Measurements from ENCODE around the gene TBC1D4.
A peak's percentile ranks its signal among the peaks of the same experiment; 100 is the strongest.

The TBC1D4 gene, protein sequence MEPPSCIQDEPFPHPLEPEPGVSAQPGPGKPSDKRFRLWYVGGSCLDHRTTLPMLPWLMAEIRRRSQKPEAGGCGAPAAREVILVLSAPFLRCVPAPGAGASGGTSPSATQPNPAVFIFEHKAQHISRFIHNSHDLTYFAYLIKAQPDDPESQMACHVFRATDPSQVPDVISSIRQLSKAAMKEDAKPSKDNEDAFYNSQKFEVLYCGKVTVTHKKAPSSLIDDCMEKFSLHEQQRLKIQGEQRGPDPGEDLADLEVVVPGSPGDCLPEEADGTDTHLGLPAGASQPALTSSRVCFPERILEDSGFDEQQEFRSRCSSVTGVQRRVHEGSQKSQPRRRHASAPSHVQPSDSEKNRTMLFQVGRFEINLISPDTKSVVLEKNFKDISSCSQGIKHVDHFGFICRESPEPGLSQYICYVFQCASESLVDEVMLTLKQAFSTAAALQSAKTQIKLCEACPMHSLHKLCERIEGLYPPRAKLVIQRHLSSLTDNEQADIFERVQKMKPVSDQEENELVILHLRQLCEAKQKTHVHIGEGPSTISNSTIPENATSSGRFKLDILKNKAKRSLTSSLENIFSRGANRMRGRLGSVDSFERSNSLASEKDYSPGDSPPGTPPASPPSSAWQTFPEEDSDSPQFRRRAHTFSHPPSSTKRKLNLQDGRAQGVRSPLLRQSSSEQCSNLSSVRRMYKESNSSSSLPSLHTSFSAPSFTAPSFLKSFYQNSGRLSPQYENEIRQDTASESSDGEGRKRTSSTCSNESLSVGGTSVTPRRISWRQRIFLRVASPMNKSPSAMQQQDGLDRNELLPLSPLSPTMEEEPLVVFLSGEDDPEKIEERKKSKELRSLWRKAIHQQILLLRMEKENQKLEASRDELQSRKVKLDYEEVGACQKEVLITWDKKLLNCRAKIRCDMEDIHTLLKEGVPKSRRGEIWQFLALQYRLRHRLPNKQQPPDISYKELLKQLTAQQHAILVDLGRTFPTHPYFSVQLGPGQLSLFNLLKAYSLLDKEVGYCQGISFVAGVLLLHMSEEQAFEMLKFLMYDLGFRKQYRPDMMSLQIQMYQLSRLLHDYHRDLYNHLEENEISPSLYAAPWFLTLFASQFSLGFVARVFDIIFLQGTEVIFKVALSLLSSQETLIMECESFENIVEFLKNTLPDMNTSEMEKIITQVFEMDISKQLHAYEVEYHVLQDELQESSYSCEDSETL (N-terminal part only)

DNA sequence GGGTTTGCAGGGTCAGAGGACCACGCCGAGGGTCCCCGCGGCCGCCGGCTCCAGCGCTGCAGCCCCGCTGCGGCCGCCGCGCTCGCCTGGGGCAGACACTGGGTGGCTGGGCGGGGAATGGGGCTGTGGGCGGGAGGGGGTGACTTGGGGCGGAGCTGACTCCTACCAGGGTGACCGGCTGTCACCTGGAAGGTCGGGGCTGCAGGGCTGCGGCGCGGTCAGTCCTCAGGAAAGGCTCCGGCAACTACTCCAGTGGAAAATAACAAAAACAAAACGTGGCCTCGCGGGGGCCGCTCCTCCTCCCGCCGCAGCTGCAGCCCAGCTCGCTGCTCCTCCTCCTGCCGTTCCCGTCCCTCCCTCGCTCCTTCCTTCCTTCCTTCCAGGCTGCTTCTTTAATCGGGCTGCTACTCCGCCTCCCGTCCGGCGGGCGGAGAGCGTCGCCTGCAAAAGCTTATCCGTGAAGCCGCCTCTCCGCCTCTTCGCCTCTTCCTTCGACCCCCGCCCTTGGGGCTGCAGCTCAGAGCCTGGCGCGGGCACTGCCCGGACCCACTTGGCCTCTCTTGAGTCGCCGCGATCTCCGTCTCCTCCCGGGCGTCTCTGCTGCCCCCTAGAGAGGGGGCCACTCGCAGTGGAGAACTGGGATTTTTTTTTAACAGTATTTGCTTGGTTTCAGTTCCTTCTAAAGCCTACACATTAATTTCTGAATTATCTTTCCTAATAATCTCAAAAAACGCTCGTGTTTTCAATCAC, at the start of gene TBC1D4:
Gene TBC1D4 (minus strand): TSS at position 100 of the 750 bp plus-strand sequence. CDS start 402 bp downstream, outside the sequence.
- peak; percentile 2 for DNase-seq (ENCODE audit: low read depth)

DNA sequence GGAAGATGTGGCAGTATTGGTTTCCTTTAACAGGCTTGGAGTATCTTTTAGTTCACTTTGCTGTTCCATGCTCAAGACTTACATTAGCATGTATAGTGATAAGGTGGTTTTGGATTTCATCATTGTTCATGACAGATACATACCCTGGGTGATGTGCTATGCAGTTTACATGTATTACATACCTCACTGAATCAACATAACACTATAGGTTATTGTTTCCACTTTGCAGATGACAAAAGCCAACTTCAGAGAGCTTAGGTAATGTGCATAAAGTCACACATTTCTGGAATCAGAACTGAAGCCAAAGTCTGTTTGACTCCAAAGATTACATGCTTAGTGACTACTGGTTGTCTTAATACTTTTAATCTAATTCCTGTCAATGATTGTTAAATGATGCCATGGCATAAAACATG, 48.6 kb upstream of the TBC1D4 start:
- DNase-seq (ENCODE audit: low read depth) = no peak

DNA sequence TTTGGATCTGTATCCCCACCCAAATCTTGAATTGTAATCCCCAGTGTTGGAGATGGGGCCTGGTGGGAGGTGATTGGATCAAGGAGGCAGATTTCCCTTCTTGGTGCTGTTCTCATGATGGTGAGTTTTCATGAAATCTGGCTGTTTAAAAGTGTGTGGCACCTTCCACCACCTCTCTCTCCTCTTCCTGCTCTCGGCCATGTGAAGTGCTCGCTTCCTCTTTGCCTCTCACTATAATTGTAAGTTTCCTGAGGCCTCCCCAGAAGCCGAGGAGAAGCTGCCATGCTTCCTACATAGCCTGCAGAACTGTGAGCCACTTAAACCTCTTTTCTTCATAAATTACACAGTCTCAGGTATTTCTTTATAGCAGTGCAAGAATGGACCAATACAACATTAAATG, 40.0 kb upstream of the TBC1D4 start:
- DNase-seq (ENCODE audit: low read depth) = no peak

DNA sequence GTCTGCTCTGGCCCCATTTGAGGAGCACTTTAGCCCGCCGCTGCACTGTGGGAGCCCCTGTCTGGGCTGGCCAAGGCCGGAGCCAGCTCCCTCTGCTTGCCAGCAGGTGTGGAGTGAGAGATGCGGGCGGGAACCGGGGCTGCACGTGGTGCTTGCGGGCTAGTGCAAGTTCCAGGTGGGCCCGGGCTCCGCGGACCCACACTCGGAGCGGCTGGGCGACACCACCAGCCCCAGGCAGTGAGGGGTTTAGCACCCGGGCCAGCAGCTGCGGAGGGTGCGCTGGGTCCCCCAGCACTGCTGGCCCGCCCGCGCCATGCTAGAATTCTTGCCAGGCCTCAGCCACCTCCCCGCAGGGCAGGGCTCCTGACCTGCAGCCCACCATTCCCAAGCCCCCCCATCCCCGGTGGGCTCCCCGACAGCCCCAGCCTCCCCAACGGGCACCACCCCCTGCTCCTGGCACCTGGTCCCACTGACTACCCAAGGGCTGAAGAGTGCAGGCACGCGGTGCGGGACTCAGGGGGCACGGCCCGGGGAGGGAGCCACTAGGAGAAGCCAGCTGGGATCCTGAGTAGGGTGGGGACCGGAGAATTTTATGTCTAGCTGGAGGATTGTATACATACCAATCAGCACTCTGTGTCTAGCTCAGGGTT, 36.6 kb upstream of the TBC1D4 start:
- DNase-seq (ENCODE audit: low read depth) = no peak

DNA sequence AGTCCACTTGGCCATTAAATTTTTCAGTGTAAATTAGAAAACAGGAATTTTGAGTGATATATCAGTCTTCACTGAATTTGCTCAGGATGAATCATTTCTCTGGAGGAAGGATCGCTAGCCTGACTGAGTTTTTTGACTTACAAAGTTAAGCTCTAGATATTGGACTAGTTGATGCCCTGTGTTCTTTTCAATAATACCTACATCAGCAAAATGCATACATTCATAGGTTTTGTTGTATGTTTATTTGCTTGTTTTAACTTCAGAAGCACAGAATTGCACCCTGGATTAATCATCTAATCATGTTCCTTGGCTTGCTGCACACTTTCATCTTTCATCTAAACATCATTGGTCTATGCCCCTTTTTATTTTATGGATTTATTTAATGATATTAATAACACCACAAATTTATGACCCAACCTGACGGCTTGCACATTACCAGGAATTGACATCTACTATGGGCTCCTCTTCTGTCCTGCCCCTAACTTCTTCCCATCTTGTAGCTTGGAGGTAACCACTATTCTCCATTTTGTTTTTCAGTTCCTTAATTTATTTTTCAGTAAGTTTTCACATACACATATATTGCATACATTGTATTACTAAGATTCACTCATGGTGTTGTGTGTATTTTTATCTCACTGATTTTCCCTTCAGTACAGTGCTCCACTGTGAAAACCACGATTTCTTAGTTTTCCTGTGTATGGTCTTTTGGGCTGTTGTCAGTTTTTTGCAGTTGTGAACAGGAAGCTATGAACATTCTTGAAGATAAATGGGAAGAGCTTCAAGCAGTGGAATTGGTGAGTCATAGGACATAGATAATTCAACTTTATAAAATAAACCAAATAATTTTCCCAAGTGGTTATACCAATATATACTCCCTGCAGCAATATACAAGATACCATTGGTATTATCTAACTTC, 32.4 kb upstream of the TBC1D4 start:
- no peak for DNase-seq (ENCODE audit: low read depth)

DNA sequence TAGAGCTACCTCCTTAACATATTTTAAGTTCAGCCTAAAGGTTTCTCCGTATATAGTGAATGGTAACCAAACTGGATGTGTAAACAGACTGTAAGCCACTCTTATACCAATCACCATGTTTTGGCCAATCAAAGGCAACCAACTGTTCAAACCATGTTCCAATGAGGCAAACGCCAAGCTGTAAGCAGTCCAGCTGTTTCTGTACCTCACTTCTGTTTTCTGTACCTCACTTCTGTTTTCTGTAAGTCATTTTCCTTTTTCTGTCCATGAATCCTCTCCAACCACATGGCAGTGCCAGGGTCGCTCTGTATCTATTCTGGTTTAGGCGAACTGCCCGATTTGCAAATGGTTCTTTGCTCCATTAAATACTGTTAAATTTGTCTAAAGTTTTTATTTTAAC, 31.3 kb upstream of the TBC1D4 start:
- DNase-seq (ENCODE audit: low read depth) = no peak

DNA sequence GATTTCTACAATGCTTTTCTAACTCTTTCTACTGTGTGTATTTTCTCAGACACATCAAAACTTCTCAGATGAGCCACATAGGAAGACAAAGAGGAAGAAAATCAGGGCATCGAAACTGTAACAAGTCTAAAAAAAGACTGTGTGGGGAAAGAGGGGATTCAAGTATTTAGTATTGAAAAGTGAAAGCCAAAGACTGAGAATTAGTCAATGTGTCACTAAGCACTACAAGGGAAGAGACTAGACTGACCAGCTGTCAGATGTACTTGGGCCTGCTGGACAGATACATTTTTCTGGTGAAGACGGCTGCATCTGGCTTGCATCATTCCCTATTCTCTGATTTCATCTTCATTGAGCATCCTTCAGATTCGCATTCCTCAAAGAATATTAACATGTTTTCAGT, 30.3 kb upstream of the TBC1D4 start:
- DNase-seq (ENCODE audit: low read depth) = no peak

DNA sequence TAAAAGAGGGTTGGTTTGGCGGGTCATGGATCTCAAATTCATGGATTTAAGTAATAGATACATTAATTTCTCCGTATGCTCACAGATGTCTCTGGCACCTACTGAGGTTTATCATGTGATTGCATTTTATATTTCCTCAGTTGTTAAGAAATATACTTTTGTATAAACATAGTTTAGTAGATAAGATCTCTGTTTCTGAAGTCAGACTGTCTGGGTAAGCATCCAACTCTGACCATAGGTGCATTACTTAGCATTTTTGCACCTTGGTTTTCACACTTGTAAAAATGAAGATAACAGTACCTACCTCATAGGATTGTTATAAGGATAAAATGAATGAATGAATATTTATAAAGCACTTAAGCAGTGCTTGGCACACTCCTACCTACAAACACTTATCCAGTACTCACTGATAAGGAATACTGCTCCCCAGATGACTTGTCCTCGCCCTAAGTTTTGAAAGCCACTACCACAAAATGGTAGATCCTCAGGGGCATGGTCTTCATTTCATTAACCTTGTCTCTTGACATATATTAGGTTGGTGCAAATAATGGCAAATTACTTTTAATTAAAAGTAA, 29.2 kb upstream of the TBC1D4 start:
- DNase-seq (ENCODE audit: low read depth) = no peak

DNA sequence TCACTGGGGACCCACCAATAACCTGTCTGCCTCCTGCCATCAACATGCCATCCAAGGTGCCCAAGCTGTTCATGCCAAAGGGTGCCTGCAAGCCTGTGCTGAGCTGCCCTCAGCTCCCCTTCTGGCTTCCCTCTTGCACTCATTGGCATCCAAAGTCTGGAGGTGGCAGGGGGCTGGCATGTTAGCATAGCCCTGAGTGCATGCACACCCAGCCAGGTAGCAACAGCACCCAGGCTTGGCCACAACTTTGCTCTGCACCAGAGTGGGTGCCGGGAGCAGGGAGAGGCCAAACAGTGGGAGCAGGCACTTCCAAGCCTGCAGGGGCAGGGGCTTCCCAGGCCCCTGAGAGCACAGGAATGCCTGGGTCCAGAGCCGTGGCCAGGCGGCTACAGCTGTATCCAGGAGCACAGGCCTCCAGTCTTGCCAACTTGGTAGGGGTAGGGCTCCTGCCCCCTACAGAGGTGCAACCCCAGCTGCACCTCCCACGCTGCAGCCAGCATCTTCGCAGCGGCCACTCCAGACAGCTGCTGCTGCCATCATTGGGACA, 26.1 kb upstream of the TBC1D4 start:
- DNase-seq (ENCODE audit: low read depth) = no peak

DNA sequence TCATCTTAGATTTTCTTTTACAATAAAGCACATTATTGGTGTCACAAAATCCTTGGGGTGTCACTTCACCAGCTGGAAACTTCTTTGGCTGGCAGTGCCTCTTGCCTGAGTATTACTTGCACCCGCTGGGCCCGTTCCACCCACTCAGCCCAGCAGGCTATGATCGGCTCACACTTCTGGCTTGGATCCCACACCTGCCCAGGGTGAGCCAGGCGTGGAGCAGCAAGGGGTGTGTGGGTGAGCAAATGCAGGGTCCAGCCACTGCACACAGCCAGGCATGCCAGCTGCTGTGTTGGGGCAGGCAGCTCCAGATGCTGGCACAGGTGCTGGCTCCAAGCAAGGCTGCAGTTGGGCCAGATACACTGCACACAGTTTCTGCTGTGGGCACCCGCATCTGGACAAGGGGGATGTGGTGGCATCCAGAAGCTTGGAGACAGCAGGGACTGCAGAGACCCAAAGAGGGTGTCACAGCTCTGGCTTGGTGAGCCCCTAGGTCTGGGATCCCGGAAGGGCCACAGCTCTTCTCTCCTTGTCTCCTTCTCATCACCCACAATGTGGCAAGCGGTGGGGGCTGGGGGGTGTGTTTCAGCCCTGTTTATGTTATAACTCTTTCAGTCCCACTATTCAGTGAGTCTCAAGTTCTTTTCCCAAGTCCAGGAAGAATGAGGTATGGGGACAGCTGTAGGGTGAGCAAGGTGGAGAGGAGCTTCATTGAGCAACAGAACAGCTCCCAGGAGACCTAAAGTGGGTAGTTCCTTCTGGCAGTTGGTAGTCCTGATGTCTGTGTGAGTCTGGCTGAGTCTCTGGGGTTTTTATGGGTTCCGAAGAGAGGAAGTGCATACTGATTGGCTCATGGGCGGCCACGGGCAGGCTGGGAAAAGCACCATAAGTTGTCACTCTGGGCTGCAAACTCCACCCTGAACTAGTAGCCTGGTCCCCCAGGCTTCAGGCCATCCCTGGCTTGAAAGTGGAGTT, 25.3 kb upstream of the TBC1D4 start:
- DNase-seq (ENCODE audit: low read depth) = no peak

DNA sequence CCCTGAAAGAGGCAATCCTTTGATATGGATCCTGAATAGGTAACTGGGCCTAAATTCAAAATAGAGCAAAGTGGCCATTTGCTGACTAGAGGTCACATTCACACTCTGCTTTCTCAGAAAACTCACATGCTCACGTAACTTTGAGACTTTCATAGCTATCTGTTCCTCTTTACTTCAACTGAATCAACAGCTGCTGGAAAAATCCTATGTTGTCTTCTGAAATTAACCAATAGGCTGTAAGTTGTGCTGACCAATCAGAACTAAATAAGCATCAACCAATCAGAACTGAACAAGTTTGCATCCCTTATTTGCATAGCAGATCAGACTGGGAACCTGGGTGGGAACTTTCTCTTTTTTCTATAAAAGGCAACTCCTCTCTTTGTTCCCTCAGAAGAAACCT, 24.0 kb upstream of the TBC1D4 start:
- no peak for DNase-seq (ENCODE audit: low read depth)

DNA sequence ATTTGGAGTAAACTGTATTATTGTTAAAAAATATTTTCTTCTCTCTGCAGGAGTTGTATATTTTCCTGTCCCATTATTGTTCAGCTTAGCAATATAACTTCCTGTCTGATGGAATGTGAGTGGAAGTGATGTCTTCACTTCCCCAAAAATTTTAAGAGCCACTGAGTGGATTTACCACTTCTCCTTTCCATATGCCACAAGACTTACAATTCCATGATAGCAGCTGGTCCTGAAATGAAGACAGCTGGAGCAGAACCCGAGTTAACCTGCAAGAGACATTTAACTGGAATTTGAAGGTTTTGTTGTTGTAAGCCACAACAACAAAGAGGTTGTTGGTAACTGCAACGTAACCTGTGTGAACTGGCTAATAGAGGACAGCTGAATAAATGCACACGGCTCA, 23.4 kb upstream of the TBC1D4 start:
- DNase-seq (ENCODE audit: low read depth) = no peak

DNA sequence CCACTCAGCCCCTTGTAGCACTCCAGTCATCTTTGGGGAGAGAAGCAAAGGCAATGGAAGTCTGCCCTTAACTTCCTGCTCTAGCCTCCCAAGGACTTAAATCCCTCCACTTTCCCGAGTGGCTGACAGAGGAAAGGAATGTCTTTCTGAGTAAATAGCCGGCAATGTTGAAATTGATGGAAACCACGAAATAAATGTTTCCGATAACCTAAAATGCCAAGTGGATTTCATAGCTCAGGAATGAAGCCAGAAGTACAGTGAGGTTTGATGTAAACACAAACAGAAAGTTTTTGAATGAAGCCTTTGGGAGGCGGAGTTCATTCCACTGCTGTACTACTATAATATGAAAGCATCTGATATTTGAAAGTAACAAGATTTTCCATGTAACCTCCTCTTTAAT, 14.0 kb upstream of the TBC1D4 start:
- DNase-seq (ENCODE audit: low read depth) = no peak

DNA sequence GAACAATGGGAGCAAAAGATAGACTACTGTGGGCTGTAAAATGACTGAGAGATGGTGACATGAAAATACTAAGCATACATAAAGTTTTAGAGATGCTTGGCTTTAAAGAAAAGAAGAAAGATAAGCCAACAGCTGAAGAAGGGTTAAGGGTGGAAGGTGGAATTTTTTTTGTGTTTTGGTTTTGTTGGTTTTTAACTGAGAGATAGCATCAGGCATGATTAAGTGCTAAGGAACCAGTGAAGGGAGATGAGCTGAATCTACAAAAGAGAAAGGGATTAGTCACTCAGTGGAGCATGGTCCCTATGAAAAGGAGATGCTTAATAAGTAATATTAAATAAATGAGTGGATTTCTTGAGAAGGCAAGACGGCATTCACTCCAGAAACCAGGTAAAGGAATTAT, 12.5 kb upstream of the TBC1D4 start:
- DNase-seq (ENCODE audit: low read depth) = no peak

DNA sequence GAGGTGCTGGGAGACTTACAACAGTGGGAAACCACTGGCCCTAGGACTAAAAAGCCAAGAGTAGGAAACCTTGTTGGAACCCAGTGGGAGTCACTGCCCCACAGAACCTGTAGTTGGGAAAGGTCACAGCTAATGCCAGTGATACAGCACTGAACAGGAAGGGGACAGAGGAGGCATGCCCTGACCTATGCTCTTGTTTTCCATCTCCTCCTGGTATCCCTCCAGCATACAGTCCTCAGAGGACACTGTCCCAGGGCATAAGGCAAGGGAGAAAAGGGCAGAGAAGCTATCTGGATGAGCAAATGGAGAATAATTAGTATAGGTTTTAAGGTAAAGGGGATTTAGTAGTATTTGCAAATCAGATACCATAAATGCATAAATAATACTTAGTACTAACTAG, 11.2 kb upstream of the TBC1D4 start:
- no peak for DNase-seq (ENCODE audit: low read depth)

DNA sequence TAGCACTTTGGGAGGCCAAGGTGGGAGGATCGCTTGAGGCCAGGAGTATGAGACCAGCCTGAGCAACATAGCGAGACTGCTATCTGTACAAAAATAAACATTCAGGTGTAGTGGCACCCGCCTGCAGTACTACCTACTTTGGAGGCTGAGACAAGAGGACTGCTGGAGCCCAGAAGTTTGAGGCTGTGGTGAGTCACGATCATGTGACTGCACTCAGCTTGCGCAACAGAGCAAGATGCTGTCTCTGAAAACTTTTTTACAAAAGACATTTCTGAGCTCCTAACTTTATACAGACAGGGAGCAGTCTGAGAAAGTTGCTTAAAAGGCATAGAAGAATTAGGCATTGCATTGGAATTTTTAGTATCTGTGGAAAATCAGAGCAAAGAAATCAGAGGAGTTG, 10.4 kb upstream of the TBC1D4 start:
- no peak for DNase-seq (ENCODE audit: low read depth)

DNA sequence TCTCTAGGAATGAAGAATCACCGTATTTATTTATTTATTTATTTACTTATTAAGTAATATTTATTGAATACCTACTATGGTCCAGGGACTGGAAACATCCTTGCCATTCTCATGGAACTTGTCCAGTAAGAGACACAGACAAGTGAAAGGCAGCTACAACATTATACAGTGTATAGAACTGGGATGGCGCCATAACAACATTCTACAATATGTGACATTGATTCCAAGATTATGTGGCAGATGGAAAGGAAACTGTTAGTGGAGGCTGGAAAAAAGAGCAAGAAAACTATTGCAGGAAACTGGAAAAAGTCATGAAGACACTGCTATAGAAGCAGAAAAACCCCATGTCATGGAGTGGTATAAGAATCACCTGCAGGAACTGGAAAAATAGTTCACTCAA, 9.4 kb upstream of the TBC1D4 start:
- DNase-seq (ENCODE audit: low read depth) = no peak

DNA sequence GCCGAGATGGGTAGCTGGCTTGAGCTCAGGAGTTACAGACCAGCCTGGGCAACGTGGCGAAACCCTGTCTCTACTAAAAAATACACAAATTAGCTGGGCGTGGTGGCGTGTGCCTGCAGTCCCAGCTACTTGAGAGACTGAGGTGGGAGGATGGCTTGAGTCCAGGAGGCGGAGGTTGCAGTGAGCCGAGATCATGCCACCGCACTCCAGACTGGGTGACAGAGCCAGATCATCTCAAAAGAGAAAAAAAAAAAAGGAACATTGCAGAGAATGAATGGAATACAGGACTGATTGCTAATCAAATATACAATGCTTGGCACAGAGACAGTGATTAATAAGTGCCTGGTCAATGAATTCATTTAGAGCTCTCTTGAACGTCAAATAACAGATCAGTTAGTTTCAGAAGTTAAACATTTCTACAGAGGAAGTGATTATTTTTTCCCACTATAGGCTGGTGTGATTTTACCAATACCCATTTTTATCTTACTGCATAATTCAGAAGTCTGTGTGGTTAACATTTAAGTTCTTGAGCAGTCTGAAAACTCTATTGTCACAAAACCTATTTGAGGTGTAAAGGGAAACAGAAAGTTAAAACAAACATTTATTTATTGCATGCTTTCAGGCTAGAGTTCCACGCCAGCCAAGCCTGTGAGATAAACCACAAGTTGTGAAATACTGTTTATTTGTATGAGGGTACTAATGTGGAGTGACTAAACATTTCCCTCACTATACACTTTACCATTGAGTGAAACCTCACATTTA, 7.7 kb upstream of the TBC1D4 start:
- DNase-seq (ENCODE audit: low read depth) = no peak

All from stimulated activated CD8-positive, alpha-beta memory T cell treated with anti-CD3 and anti-CD28 coated beads, Interleukin-15, amount 100 ng/mL, for 1 hour (primary cell).